Type B pancreatic cell (in vitro differentiated cells): ENCODE data around the gene GABRB1. TPM values are rescaled to one million over a fixed set of nuclear protein-coding genes. Genes with fewer than 3 reads are reported as not detected.

ENCODE experiments used
- DNase-seq: peaks from one replicate; pipeline ENCODE4 v3.0.0; 2021; ENCODE audit warnings: mixed read lengths; ENCODE audit not compliant: unreplicated experiment; ENCODE audit errors: extremely low spot score
- H3K27ac Mint-ChIP-seq: 2 replicates; pipeline ENCODE4 v1.8.0; 2021; ENCODE audit warnings: mild to moderate bottlenecking, mixed read lengths
- H3K27me3 Mint-ChIP-seq: 2 replicates; pipeline ENCODE4 v1.8.0; 2021; ENCODE audit warnings: mixed read lengths
- H3K36me3 Mint-ChIP-seq: 2 replicates; pipeline ENCODE4 v1.8.0; 2021; ENCODE audit warnings: mixed read lengths
- H3K4me1 Mint-ChIP-seq: one replicate; pipeline ENCODE4 v1.8.0; 2021; ENCODE audit warnings: mixed read lengths; ENCODE audit not compliant: unreplicated experiment
- H3K4me3 Mint-ChIP-seq: 2 replicates; pipeline ENCODE4 v1.8.0; 2021; ENCODE audit warnings: mild to moderate bottlenecking, mixed read lengths
- H3K9me3 Mint-ChIP-seq: 2 replicates; pipeline ENCODE4 v1.8.0; 2021; ENCODE audit warnings: mixed read lengths
- CTCF ChIP-seq: fragments of 200-600 bp; sonication (generic); conservative IDR thresholded peaks from 2 replicates; pipeline ENCODE4 v1.5.0; 2021; ENCODE audit warnings: antibody characterized with exemption, mild to moderate bottlenecking
- total RNA-seq: library from RNA; stranded (reverse); gene quantifications from 2 replicates; pipeline ENCODE4 v1.2.1, GENCODE V29; 2021; ENCODE audit warnings: low replicate concordance

The GABRB1 gene
- total RNA-seq, 1 donor from 2014 or later: 1.1 TPM

DNA sequence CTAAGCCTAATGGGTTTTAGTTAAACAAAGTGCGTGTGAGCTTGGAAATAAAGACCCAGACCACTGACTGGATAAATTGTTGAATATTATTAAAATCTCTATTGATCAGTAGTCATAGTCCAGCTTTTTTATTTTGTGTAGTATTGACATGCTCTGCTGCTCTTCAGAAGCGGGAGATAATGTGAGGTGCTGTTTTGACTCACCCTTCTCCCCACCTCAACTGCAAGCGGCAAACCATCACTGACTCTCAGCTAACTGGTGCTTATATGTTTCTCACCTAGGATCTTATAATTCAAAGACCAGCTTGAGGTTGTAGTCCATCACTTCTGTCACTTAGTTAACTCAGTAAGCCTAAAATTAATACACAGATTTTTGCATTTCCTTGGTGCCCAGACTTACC, 359.9 kb downstream of the GABRB1 start:
- H3K4me1 Mint-ChIP-seq: peaks cover 9% of the 10 kb centered on the region
- TF ChIP-seq CTCF: no peak
- no peaks in the 10 kb centered on the region for H3K27me3 Mint-ChIP-seq
- H3K27ac Mint-ChIP-seq: no peak overlapping the region
- no peaks in the 10 kb centered on the region for H3K36me3 Mint-ChIP-seq
- H3K9me3 Mint-ChIP-seq: no peaks in the 10 kb centered on the region
- no peak for DNase-seq
- no peak overlapping the region for H3K4me3 Mint-ChIP-seq

GRCh38 chr4:47406408-47406807, 375.0 kb downstream of the GABRB1 start:
- no peaks in the 10 kb centered on the region for H3K9me3 Mint-ChIP-seq
- no peak overlapping the region for H3K4me3 Mint-ChIP-seq
- H3K4me1 Mint-ChIP-seq: peaks cover 6% of the 10 kb centered on the region
- TF ChIP-seq CTCF: no peak
- no peaks in the 10 kb centered on the region for H3K36me3 Mint-ChIP-seq
- H3K27ac Mint-ChIP-seq: no peak overlapping the region
- H3K27me3 Mint-ChIP-seq: peaks cover 3% of the 10 kb centered on the region
- no peak for DNase-seq

GRCh38 chr4:47410271-47410670, 378.9 kb downstream of the GABRB1 start:
- no peaks in the 10 kb centered on the region for H3K36me3 Mint-ChIP-seq
- H3K27ac Mint-ChIP-seq: no peak overlapping the region

GRCh38 chr4:47413521-47413920, 382.2 kb downstream of the GABRB1 start:
- Mint-ChIP-seq H3K27me3 (no peaks in the 10 kb centered on the region), H3K4me1 (peaks cover 16% of the 10 kb centered on the region), H3K4me3 (no peak overlapping the region), H3K36me3 (no peaks in the 10 kb centered on the region), H3K27ac (no peak overlapping the region), H3K9me3 (no peaks in the 10 kb centered on the region)
- no peak for TF ChIP-seq CTCF
- DNase-seq: no peak

More at GRCh38 chr4:47410271-47410670, 378.9 kb downstream of the GABRB1 start:
- H3K4me1 Mint-ChIP-seq: peaks cover 16% of the 10 kb centered on the region
- no peak for DNase-seq
- no peaks in the 10 kb centered on the region for H3K27me3 Mint-ChIP-seq
- H3K4me3 Mint-ChIP-seq: no peak overlapping the region
- H3K9me3 Mint-ChIP-seq: no peaks in the 10 kb centered on the region
- no peak for TF ChIP-seq CTCF

DNA sequence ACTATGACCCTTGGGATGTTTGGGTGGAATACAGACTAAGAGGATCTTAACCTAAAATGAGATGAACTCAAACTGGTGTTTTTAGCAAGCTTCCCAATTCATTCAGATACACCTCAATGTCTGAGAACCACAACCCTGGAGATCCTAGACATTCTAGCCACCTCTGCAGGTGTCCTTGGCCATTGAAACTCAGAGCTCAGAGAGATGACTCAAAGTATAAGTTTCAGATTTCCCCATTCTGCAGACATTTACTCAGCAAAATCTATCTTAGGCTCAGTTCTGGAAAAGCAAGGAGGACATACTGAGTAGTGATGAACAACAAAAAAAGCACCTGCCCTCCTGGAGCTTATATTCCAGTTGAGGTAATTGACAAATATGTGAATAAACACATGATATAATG, 384.4 kb downstream of the GABRB1 start:
- Mint-ChIP-seq H3K4me1 (peaks cover 10% of the 10 kb centered on the region), H3K36me3 (no peaks in the 10 kb centered on the region), H3K4me3 (no peak overlapping the region), H3K27ac (no peak overlapping the region), H3K9me3 (no peaks in the 10 kb centered on the region), H3K27me3 (no peaks in the 10 kb centered on the region)
- DNase-seq: no peak
- TF ChIP-seq CTCF: no peak

GRCh38 chr4:47418147-47418546, 386.8 kb downstream of the GABRB1 start:
- TF ChIP-seq CTCF: no peak
- Mint-ChIP-seq H3K27me3 (no peaks in the 10 kb centered on the region), H3K36me3 (no peaks in the 10 kb centered on the region), H3K4me1 (peaks cover 10% of the 10 kb centered on the region), H3K4me3 (no peak overlapping the region), H3K9me3 (no peaks in the 10 kb centered on the region), H3K27ac (no peak overlapping the region)
- no peak for DNase-seq
